ENCODE results near the gene SACS.

The SACS gene

DNA sequence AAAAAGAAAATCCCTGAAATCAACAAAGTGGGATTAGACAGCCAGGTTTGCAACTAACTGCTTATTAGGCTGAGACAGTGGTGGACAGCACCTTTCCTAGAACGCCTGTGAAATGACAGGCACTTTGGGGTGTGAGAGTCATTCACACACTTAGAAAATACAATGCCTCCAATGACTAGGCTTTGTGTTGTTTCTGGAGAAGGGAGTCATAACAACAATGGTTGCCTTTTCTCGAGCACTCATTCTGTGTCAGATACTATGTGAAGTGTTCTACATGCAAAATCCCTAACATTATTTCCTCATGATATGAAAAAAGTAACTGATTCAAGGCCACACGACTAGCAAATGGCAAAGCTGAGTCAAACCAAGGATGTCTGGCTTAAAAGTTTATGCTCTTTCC, 41.2 kb downstream of the SACS start:
- Histone ChIP-seq H3K27ac (ENCODE audit: low read depth, low read length) (no peak overlapping the region), H3K4me3 (ENCODE audit: low read length) (no peak overlapping the region), H3K27me3 (ENCODE audit: control insufficient read depth, insufficient read depth, low read length) (no peaks in the 10 kb centered on the region), H3K36me3 (ENCODE audit: control insufficient read depth, insufficient read depth, low read length) (no peaks in the 10 kb centered on the region), H3K9ac (ENCODE audit: low read length) (no peak overlapping the region), H3K4me1 (ENCODE audit: control insufficient read depth, insufficient read depth, low read length) (no peaks in the 10 kb centered on the region)

DNA sequence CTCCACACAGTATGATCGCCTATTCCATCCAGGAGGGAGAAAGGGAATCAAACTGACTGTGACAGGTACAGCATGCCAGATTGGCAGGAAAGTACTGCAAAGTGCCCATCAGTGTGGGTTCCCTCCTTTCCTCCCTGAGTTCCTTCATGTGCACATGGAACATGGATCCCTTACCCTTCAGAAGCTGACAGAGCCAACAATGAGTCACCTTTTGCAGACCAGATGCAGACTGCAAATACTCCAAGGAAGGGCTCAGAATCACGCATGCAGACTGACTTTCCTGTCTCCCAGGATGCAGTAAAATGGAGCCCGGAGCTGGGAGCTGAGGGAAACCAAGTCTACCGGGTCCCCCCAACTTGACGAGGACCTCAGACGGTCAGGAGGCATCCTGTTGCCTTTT, 41.8 kb downstream of the SACS start:
- Histone ChIP-seq H3K27ac (ENCODE audit: low read depth, low read length) (no peak overlapping the region), H3K4me3 (ENCODE audit: low read length) (no peak overlapping the region), H3K27me3 (ENCODE audit: control insufficient read depth, insufficient read depth, low read length) (no peaks in the 10 kb centered on the region), H3K36me3 (ENCODE audit: control insufficient read depth, insufficient read depth, low read length) (no peaks in the 10 kb centered on the region), H3K9ac (ENCODE audit: low read length) (no peak overlapping the region), H3K4me1 (ENCODE audit: control insufficient read depth, insufficient read depth, low read length) (no peaks in the 10 kb centered on the region)

DNA sequence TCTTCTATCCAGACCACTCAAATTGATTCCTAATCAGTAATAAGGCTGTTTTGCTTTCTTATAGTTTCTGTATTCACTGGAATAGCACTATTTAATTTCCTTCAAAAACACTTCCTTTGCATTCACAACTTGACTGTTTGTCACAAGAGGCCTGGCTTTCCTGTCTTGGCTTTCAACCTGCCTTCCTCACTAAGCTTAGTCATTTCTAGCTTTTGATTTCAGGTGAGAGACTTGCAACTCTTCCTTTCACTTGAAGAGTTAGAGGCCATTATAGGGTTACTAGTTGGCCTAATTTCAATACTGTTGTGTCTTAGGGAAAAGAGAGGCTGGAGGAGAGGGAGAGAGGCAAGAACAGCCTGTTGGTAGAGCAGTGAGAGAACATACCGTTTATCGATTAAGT, 47.0 kb downstream of the SACS start:
- no peak overlapping the region for H3K9ac ChIP-seq (ENCODE audit: low read length)
- H3K27me3 ChIP-seq (ENCODE audit: control insufficient read depth, insufficient read depth, low read length): no peaks in the 10 kb centered on the region
- H3K4me3 ChIP-seq (ENCODE audit: low read length): no peak overlapping the region
- no peak overlapping the region for H3K27ac ChIP-seq (ENCODE audit: low read depth, low read length)
- no peaks in the 10 kb centered on the region for H3K36me3 ChIP-seq (ENCODE audit: control insufficient read depth, insufficient read depth, low read length)
- H3K4me1 ChIP-seq (ENCODE audit: control insufficient read depth, insufficient read depth, low read length): no peaks in the 10 kb centered on the region

DNA sequence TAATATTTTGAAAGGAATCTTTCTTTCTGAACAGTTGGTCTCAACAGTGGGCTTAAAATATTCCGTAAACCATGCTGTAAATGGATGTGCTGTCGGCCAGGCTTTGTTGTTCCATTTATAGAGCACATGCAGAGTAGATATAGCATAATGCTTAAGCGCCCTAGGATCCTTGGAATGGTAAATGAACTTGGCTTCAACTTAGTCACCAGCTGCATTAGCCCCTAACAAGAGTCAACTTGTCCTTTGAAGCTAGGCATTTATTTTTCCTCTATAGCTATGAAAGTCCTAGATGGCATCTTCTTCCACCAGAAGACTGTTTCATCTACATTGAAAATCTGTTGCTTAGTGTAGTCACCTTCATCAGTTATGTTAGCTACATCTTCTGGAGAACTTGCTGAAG, 47.6 kb downstream of the SACS start:
- H3K4me3 ChIP-seq (ENCODE audit: low read length): no peak overlapping the region
- H3K27ac ChIP-seq (ENCODE audit: low read depth, low read length): no peak overlapping the region
- no peaks in the 10 kb centered on the region for H3K4me1 ChIP-seq (ENCODE audit: control insufficient read depth, insufficient read depth, low read length)
- no peaks in the 10 kb centered on the region for H3K36me3 ChIP-seq (ENCODE audit: control insufficient read depth, insufficient read depth, low read length)
- H3K9ac ChIP-seq (ENCODE audit: low read length): no peak overlapping the region
- H3K27me3 ChIP-seq (ENCODE audit: control insufficient read depth, insufficient read depth, low read length): no peaks in the 10 kb centered on the region

DNA sequence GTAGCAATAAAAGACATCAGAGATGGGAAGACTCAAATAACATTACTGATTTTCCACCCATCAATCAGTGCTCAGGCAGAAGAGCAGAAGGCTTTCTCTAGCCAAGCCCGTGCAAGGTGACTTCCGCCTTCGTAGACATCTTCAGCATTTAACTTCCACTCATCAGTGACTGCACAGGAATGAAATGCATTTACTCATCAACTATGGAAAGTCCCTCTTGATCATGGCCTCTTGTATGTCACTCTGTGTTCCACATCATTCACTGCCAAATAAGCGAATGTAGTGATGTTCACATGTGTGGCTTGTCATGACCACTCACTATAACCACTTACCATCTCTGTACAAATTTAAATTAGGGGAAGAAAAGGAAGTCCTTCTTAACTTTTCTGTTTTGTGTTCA, 49.4 kb downstream of the SACS start:
- no peaks in the 10 kb centered on the region for H3K27me3 ChIP-seq (ENCODE audit: control insufficient read depth, insufficient read depth, low read length)
- no peak overlapping the region for H3K27ac ChIP-seq (ENCODE audit: low read depth, low read length)
- no peaks in the 10 kb centered on the region for H3K4me1 ChIP-seq (ENCODE audit: control insufficient read depth, insufficient read depth, low read length)
- H3K36me3 ChIP-seq (ENCODE audit: control insufficient read depth, insufficient read depth, low read length): no peaks in the 10 kb centered on the region
- H3K4me3 ChIP-seq (ENCODE audit: low read length): no peak overlapping the region
- no peak overlapping the region for H3K9ac ChIP-seq (ENCODE audit: low read length)

DNA sequence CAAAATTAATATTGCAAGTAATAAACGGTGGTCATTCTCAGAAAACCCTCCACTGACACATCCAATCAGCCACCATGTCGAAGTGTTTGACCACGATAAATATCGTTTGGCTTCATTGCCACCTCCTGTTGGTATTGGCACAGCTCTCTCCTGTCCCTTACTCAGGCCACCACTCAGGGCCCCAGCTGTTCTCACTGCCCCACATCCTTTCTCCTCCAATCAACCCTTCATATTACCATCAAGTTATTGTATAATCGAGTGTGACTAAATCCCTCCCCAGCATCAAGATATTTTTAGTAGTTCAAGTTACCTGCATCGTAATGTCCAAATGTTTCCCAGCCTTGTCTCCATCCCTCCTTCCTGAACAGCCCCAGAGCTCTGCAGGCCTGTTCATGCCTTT, 50.4 kb downstream of the SACS start:
- H3K36me3 ChIP-seq (ENCODE audit: control insufficient read depth, insufficient read depth, low read length): no peaks in the 10 kb centered on the region
- H3K27me3 ChIP-seq (ENCODE audit: control insufficient read depth, insufficient read depth, low read length): no peaks in the 10 kb centered on the region
- H3K4me3 ChIP-seq (ENCODE audit: low read length): no peak overlapping the region
- H3K27ac ChIP-seq (ENCODE audit: low read depth, low read length): no peak overlapping the region
- peaks cover 4% of the 10 kb centered on the region for H3K4me1 ChIP-seq (ENCODE audit: control insufficient read depth, insufficient read depth, low read length)
- H3K9ac ChIP-seq (ENCODE audit: low read length): no peak overlapping the region

DNA sequence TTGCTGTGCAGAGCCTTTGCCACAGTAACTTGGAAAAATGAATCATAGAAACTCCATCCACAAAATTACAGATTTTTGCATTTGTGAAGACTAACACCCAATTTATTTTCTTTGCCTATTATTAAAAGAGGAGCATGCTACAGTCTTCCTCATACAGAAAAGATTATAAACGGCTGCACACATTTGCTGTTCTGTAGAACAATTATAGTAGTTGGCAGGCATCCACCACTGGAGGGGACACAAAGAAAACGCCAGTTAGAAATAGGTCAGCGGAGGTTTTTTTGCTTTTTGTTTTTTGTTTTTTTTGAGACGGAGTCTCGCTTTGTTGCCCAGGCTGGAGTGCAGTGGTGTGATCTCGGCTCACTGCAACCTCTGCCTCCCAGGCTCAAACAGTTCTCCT, 51.6 kb downstream of the SACS start:
- no peak overlapping the region for H3K27ac ChIP-seq (ENCODE audit: low read depth, low read length)

DNA sequence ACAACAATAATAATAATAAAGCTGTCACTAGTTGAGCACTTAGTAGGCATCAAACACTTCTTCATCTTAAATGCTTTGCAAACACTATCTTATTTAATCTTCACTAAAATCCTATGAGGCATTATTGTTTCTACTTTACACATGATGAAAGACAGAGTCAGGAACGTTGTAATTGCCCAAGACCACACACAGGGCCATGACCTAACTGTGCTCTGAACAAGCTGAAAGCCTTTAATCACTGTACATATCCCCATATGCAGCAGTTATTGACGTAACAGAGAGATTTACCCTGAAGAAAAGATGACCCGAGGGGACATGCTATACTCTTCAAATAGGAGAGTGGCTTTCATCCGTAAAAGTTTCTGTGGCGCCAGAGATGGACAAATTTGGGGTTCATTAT, 53.0 kb downstream of the SACS start:
- no peaks in the 10 kb centered on the region for H3K27me3 ChIP-seq (ENCODE audit: control insufficient read depth, insufficient read depth, low read length)
- no peaks in the 10 kb centered on the region for H3K36me3 ChIP-seq (ENCODE audit: control insufficient read depth, insufficient read depth, low read length)
- H3K4me1 ChIP-seq (ENCODE audit: control insufficient read depth, insufficient read depth, low read length): peaks cover 15% of the 10 kb centered on the region
- no peak overlapping the region for H3K4me3 ChIP-seq (ENCODE audit: low read length)
- H3K9ac ChIP-seq (ENCODE audit: low read length): no peak overlapping the region
- H3K27ac ChIP-seq (ENCODE audit: low read depth, low read length): no peak overlapping the region

More for the DNA sequence above, 51.6 kb downstream of the SACS start:
- Histone ChIP-seq H3K36me3 (ENCODE audit: control insufficient read depth, insufficient read depth, low read length) (no peaks in the 10 kb centered on the region), H3K27me3 (ENCODE audit: control insufficient read depth, insufficient read depth, low read length) (no peaks in the 10 kb centered on the region), H3K4me3 (ENCODE audit: low read length) (no peak overlapping the region), H3K4me1 (ENCODE audit: control insufficient read depth, insufficient read depth, low read length) (peaks cover 15% of the 10 kb centered on the region), H3K9ac (ENCODE audit: low read length) (no peak overlapping the region)

DNA sequence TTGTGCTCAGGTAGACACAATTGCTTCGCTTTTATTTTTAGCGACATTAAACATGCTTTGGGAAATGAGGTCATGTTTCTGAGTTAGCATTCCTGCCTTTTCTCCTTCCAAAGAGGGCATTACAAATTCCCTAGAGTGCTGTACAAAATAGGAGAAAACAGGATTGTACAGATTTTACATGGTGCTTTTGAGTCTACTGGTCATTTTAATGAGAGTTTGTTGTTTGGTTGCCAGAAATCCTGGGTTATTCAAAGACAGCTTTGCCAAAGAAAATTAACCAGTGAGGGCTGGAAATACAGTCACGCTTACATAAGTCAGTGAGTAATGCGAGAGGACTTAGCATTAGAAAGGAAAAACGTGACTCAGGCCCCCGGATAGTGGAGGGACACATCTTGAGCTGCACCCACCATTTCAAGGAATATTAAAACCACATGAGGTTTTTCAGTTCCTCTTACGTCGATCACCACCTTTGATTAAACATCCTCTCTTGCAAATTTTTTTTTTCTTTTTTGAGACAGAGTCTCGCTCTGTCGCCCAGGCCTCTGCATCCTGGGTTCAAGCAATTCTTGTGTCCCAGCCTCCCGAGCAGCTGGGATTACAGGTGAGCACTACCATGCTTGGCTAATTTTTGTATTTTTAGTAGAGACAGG, 55.4 kb downstream of the SACS start:
- H3K36me3 ChIP-seq (ENCODE audit: control insufficient read depth, insufficient read depth, low read length): no peaks in the 10 kb centered on the region
- peak overlapping the region; percentile 86 for H3K27ac ChIP-seq (ENCODE audit: low read depth, low read length)
- no peaks in the 10 kb centered on the region for H3K27me3 ChIP-seq (ENCODE audit: control insufficient read depth, insufficient read depth, low read length)
- H3K4me3 ChIP-seq (ENCODE audit: low read length): no peak overlapping the region
- peaks cover 15% of the 10 kb centered on the region for H3K4me1 ChIP-seq (ENCODE audit: control insufficient read depth, insufficient read depth, low read length)
- H3K9ac ChIP-seq (ENCODE audit: low read length): no peak overlapping the region

DNA sequence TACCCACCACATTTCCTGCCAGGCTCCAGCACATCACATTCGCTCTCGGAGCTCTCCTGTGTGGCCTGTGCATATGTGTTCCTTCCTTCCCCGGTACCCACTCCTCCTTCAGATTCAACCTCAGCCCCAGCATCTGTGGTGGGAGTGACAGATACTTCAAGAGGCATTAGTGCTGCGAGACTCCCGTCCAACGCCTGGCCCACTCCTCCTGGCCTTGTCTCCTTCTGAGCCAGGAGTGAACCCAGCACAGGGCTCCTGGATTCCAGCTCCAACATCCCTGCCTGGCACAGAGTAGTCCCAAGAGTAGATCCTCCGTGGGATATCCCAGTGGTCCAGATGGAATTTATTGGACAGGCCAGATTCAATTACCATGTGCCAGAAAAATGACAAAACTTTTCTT, 55.9 kb downstream of the SACS start:
- peak overlapping the region; percentile 86 for H3K27ac ChIP-seq (ENCODE audit: low read depth, low read length)
- no peaks in the 10 kb centered on the region for H3K36me3 ChIP-seq (ENCODE audit: control insufficient read depth, insufficient read depth, low read length)
- H3K4me1 ChIP-seq (ENCODE audit: control insufficient read depth, insufficient read depth, low read length): peaks cover 15% of the 10 kb centered on the region
- peak overlapping the region; percentile 5 for H3K4me3 ChIP-seq (ENCODE audit: low read length)
- H3K27me3 ChIP-seq (ENCODE audit: control insufficient read depth, insufficient read depth, low read length): no peaks in the 10 kb centered on the region
- H3K9ac ChIP-seq (ENCODE audit: low read length): no peak overlapping the region

DNA sequence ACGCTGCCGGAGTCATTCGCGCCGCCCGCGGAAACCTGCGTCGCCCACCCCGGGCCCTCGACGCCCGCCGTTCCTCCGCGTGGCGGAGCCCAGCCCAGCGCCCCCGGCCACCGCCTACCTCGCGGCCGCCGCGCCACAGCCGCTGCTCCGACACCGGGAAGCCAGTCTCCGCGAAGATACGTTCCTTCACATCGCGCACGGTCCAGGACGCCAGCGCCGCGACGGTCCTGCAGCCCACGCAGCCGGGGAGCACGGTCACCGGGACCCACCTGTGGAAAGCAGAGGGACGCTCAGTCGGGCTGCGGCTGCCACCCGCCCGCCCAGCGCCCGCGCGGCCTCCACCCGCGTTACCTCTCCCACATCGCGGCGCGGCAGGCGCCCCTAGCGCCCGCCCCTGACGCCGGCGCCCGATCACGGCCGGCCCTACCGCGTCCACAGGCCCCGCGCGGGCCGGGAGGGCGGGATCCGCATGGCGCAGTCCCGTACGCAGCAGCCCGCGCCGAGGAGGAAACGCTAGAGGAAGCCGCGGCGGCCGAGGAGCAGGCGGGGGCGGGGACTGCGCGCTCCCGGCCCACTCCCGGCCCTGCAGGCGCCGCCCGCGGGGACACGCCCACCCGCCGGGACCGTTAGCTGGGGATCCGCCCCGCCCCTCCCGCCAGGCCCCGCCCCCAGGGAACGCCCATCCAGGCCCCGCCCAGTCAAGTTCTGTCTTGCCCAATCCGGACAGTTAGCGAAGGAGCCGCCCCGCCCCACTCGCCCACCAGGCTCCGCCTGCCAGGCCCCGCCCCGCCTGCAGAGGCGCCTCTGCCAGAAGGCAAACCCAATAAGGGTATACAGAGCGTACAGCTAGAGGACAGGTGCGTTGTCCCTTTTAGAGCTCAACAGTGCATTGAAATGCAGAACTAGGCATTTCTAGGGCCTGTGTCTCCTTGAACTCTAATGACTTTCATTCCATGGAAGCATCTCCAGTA, 58.2 kb downstream of the SACS start:
- Histone ChIP-seq H3K4me1 (ENCODE audit: control insufficient read depth, insufficient read depth, low read length) (peaks cover 15% of the 10 kb centered on the region), H3K9ac (ENCODE audit: low read length) (peak overlapping the region; percentile 66), H3K27me3 (ENCODE audit: control insufficient read depth, insufficient read depth, low read length) (no peaks in the 10 kb centered on the region), H3K4me3 (ENCODE audit: low read length) (peak overlapping the region; percentile 80), H3K27ac (ENCODE audit: low read depth, low read length) (peak overlapping the region; percentile 93), H3K36me3 (ENCODE audit: control insufficient read depth, insufficient read depth, low read length) (no peaks in the 10 kb centered on the region)

DNA sequence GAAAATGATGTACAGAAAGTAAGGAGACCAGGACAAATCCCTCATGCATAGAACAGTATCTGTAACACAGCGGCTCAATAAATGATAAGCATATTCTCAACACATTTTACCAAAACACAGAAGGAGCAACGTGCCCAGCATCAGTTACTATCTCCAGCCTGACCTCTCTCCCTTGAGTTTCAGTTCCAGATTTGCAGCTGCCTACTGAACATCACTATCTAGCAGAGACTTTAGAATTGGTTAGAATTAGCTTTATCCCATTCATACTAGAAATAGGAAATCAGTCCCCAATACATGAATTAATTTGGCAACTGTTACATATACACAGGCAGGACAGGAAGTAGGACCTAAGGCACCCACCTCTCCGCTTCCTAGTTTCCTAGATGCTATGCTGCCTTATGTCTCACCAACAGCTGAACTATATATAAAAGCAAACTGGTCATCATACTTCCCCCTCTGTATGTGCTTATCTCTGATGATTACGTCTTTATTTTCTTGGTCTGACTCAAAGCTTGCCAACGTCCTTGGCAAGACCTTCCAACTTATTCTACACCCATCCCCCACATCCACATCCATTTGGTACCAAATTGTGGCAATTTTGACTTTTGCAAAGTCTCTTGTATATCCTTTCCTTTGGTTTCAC, 61.1 kb downstream of the SACS start:
- Histone ChIP-seq H3K4me1 (ENCODE audit: control insufficient read depth, insufficient read depth, low read length) (peaks cover 3% of the 10 kb centered on the region), H3K27ac (ENCODE audit: low read depth, low read length) (no peak overlapping the region), H3K9ac (ENCODE audit: low read length) (no peak overlapping the region), H3K36me3 (ENCODE audit: control insufficient read depth, insufficient read depth, low read length) (no peaks in the 10 kb centered on the region), H3K27me3 (ENCODE audit: control insufficient read depth, insufficient read depth, low read length) (no peaks in the 10 kb centered on the region), H3K4me3 (ENCODE audit: low read length) (no peak overlapping the region)

Data from rectal smooth muscle tissue (tissue), 1 donor.